Activated naive CD4-positive, alpha-beta T cell treated with anti-CD3 and anti-CD28 coated beads, Interleukin-2, amount 10 ng/mL, durations not matched to agents 7 days and 5 days (primary cell): ENCODE data around the gene PEX11G.

Source experiments
- CTCF ChIA-PET: fragments of 350-600 bp; sonication (Branson Sonifier 250); formaldehyde crosslinking; loops from one replicate; lab custom pipeline; 2021; ENCODE audit warnings: antibody characterized with exemption; lab: Charles Lee
- DNase-seq: peaks from one replicate; pipeline ENCODE4 v3.0.0-alpha.2; 2020
- H3K27ac Mint-ChIP-seq: one replicate; pipeline ENCODE4 v1.8.0; 2021; ENCODE audit warnings: mild to moderate bottlenecking, moderate library complexity, mixed read lengths
- H3K27me3 Mint-ChIP-seq: one replicate; pipeline ENCODE4 v1.8.0; 2021; ENCODE audit warnings: mild to moderate bottlenecking, mixed read lengths
- H3K36me3 Mint-ChIP-seq: one replicate; pipeline ENCODE4 v1.8.0; 2021; ENCODE audit warnings: mixed read lengths
- H3K4me1 Mint-ChIP-seq: one replicate; pipeline ENCODE4 v1.8.0; 2021; ENCODE audit warnings: mixed read lengths
- H3K4me3 Mint-ChIP-seq: one replicate; pipeline ENCODE4 v1.8.0; 2021; ENCODE audit warnings: mild to moderate bottlenecking, moderate library complexity, mixed read lengths
- H3K9me3 Mint-ChIP-seq: one replicate; pipeline ENCODE4 v1.8.0; 2021; ENCODE audit warnings: mixed read lengths

PEX11G gene

GRCh38 chr19:7526059-7526929, 37.5 kb upstream of the PEX11G start:
- no peak for DNase-seq
- Mint-ChIP-seq H3K9me3 (no peaks in the 10 kb centered on the region), H3K36me3 (no peaks in the 10 kb centered on the region), H3K27ac (no peak overlapping the region), H3K4me3 (no peak overlapping the region), H3K4me1 (peaks cover 16% of the 10 kb centered on the region), H3K27me3 (no peaks in the 10 kb centered on the region)
- CTCF ChIA-PET = no interaction called here

- H3K9me3 Mint-ChIP-seq = no peaks in the 10 kb centered on the region
- H3K27me3 Mint-ChIP-seq = no peaks in the 10 kb centered on the region
- H3K4me1 Mint-ChIP-seq = peaks cover 18% of the 10 kb centered on the region
- no peaks in the 10 kb centered on the region for H3K36me3 Mint-ChIP-seq
- no peak overlapping the region for H3K4me3 Mint-ChIP-seq
- no peak overlapping the region for H3K27ac Mint-ChIP-seq
- CTCF ChIA-PET = no interaction called here
- no peak for DNase-seq
These were observed 36.3 kb upstream of the PEX11G start for GRCh38 chr19:7524992-7525739.

- Mint-ChIP-seq H3K27ac (no peak overlapping the region), H3K4me1 (peaks cover 18% of the 10 kb centered on the region), H3K36me3 (no peaks in the 10 kb centered on the region), H3K27me3 (no peaks in the 10 kb centered on the region), H3K9me3 (no peaks in the 10 kb centered on the region), H3K4me3 (no peak overlapping the region)
- DNase-seq = no peak
- CTCF ChIA-PET = no interaction called here
These were observed 35.7 kb upstream of the PEX11G start for GRCh38 chr19:7524523-7524922.

- H3K9me3 Mint-ChIP-seq = no peaks in the 10 kb centered on the region
- CTCF ChIA-PET = interaction anchor here (0.6 to 1.4 kb wide), 4 partner anchors 12 to 197 kb away, joined by 3 read pairs; partner anchors contain the start of gene PNPLA6
- H3K36me3 Mint-ChIP-seq = no peaks in the 10 kb centered on the region
- peak overlapping the region; percentile 69 for H3K4me3 Mint-ChIP-seq
- no peak for DNase-seq
- H3K27me3 Mint-ChIP-seq = peaks cover 4% of the 10 kb centered on the region
- peaks cover 18% of the 10 kb centered on the region for H3K4me1 Mint-ChIP-seq
- no peak overlapping the region for H3K27ac Mint-ChIP-seq
These were observed 34.3 kb upstream of the PEX11G start for GRCh38 chr19:7522923-7523667.

GRCh38 chr19:7522072-7522922, 33.5 kb upstream of the PEX11G start, which contains the start of gene MCOLN1:
Gene MCOLN1 (plus strand): TSS chr19:7522624. CDS start chr19:7522751, 127 bp downstream.
- H3K36me3 Mint-ChIP-seq = no peaks in the 10 kb centered on the region
- CTCF ChIA-PET = interaction anchor here (1.1 to 1.4 kb wide), 3 partner anchors 28 to 347 kb away, joined by 3 read pairs; no protein-coding TSS in a partner anchor
- DNase-seq = peak; percentile 99
- H3K27ac Mint-ChIP-seq = peak within 1 kb of the TSS; percentile 82
- peaks cover 12% of the 10 kb centered on the region for H3K27me3 Mint-ChIP-seq
- peaks cover 18% of the 10 kb centered on the region for H3K4me1 Mint-ChIP-seq
- peak within 1 kb of the TSS; percentile 76 for H3K4me3 Mint-ChIP-seq
- no peaks in the 10 kb centered on the region for H3K9me3 Mint-ChIP-seq

GRCh38 chr19:7521551-7522071, 32.8 kb upstream of the PEX11G start:
- H3K4me3 Mint-ChIP-seq = peak overlapping the region; percentile 76
- no peaks in the 10 kb centered on the region for H3K36me3 Mint-ChIP-seq
- CTCF ChIA-PET = interaction anchor here (1.1 to 1.4 kb wide), 3 partner anchors 27 to 348 kb away, joined by 3 read pairs; no protein-coding TSS in a partner anchor
- H3K27me3 Mint-ChIP-seq = peaks cover 19% of the 10 kb centered on the region
- no peaks in the 10 kb centered on the region for H3K9me3 Mint-ChIP-seq
- H3K27ac Mint-ChIP-seq = no peak overlapping the region
- H3K4me1 Mint-ChIP-seq = peaks cover 23% of the 10 kb centered on the region
- DNase-seq = no peak

GRCh38 chr19:7520131-7521051, 31.6 kb upstream of the PEX11G start:
- H3K36me3 Mint-ChIP-seq = no peaks in the 10 kb centered on the region
- peaks cover 27% of the 10 kb centered on the region for H3K27me3 Mint-ChIP-seq
- DNase-seq = no peak
- no peaks in the 10 kb centered on the region for H3K9me3 Mint-ChIP-seq
- peaks cover 29% of the 10 kb centered on the region for H3K4me1 Mint-ChIP-seq
- CTCF ChIA-PET = no interaction called here
- no peak overlapping the region for H3K4me3 Mint-ChIP-seq
- H3K27ac Mint-ChIP-seq = no peak overlapping the region

- Mint-ChIP-seq H3K4me3 (no peak overlapping the region), H3K4me1 (peaks cover 29% of the 10 kb centered on the region), H3K27ac (no peak overlapping the region), H3K36me3 (no peaks in the 10 kb centered on the region), H3K27me3 (peaks cover 36% of the 10 kb centered on the region), H3K9me3 (no peaks in the 10 kb centered on the region)
- DNase-seq = no peak
- CTCF ChIA-PET = no interaction called here
These were observed 30.7 kb upstream of the PEX11G start for GRCh38 chr19:7519361-7520130.

- H3K36me3 Mint-ChIP-seq = no peaks in the 10 kb centered on the region
- H3K27me3 Mint-ChIP-seq = peaks cover 49% of the 10 kb centered on the region
- CTCF ChIA-PET = interaction anchor here (1.0 kb wide), 1 partner anchor 150 kb away, joined by 3 read pairs; no protein-coding TSS in a partner anchor
- no peak for DNase-seq
- H3K4me3 Mint-ChIP-seq = peak overlapping the region; percentile 68
- peak overlapping the region; percentile 58 for H3K27ac Mint-ChIP-seq
- no peaks in the 10 kb centered on the region for H3K9me3 Mint-ChIP-seq
- H3K4me1 Mint-ChIP-seq = peaks cover 19% of the 10 kb centered on the region
These were observed 28.0 kb upstream of the PEX11G start for GRCh38 chr19:7516878-7517277.

- H3K27me3 Mint-ChIP-seq = peaks cover 49% of the 10 kb centered on the region
- no peak for DNase-seq
- peaks cover 14% of the 10 kb centered on the region for H3K4me1 Mint-ChIP-seq
- H3K9me3 Mint-ChIP-seq = no peaks in the 10 kb centered on the region
- CTCF ChIA-PET = interaction anchor here (1.0 kb wide), 1 partner anchor 149 kb away, joined by 3 read pairs; no protein-coding TSS in a partner anchor
- H3K4me3 Mint-ChIP-seq = peak overlapping the region; percentile 68
- H3K36me3 Mint-ChIP-seq = no peaks in the 10 kb centered on the region
- H3K27ac Mint-ChIP-seq = no peak overlapping the region
These were observed 27.5 kb upstream of the PEX11G start for GRCh38 chr19:7516333-7516732.

- H3K4me3 Mint-ChIP-seq = peak within 1 kb of the TSS; percentile 72
- CTCF ChIA-PET = no interaction called here
These were observed 26.9 kb upstream of the PEX11G start, which contains the start of gene ZNF358 for GRCh38 chr19:7515645-7516151. Gene ZNF358 (plus strand): TSS chr19:7516103. CDS start chr19:7519243, 3,140 bp downstream.

More at GRCh38 chr19:7515645-7516151, 26.9 kb upstream of the PEX11G start, which contains the start of gene ZNF358:
- H3K4me1 Mint-ChIP-seq = peaks cover 12% of the 10 kb centered on the region
- H3K27me3 Mint-ChIP-seq = peaks cover 49% of the 10 kb centered on the region
- H3K9me3 Mint-ChIP-seq = no peaks in the 10 kb centered on the region
- no peak within 1 kb of the TSS for H3K27ac Mint-ChIP-seq
- DNase-seq = peak; percentile 61
- no peaks in the 10 kb centered on the region for H3K36me3 Mint-ChIP-seq
